Ovary (tissue), 3 donors: Measurements from ENCODE around the gene MYCBPAP.
"Not testable (repeated sequence)": the region's sequence is repeated elsewhere in the genome, so short reads cannot be mapped to it uniquely, and the experiment has no call there.

ENCODE experiments used
- CTCF ChIP-seq, 3 donors: fragments of 450-650 bp in 2 of 3; fragments of 200-600 bp in 1 of 3; IDR thresholded peaks; one replicate each; pipeline versions ENCODE4 v1.5.1 to v1.8.0; 2016 to 2022; ENCODE audit warnings: antibody characterized with exemption in 3 of 3, mild to moderate bottlenecking in 1 of 3
- EP300 ChIP-seq: sonication (generic); formaldehyde crosslinking; IDR thresholded peaks from one replicate; pipeline ENCODE4 v1.6.1; 2017; ENCODE audit warnings: antibody characterized with exemption
- POLR2A ChIP-seq: fragments of 450-650 bp; IDR thresholded peaks from one replicate; pipeline ENCODE4 v1.6.1; 2017; ENCODE audit warnings: antibody characterized with exemption, mild to moderate bottlenecking, moderate library complexity
- donor health status: DM: no; HTN: no; CAD: no.

- TF ChIP-seq CTCF (IDR thresholded peaks at IDR 0.05); POLR2A; EP300: not testable (repeated sequence)
Measured at GRCh38 chr17:50475775-50476544, 32.3 kb upstream of the MYCBPAP start.
